GM18520 (cell line): ENCODE measurements around the gene C19orf38.
"Not testable (repeated sequence)": the region's sequence is repeated elsewhere in the genome, so short reads cannot be mapped to it uniquely, and the experiment has no call there.

Experiments
- ATAC-seq: cut with Tn5 transposase; IDR thresholded peaks from one replicate; pipeline ENCODE4 v1.9.1; 2021; ENCODE audit not compliant: unreplicated experiment

Gene C19orf38

GRCh38 chr19:10846500-10847202, 1.6 kb upstream of the C19orf38 start:
- no peak for ATAC-seq

- ATAC-seq, result no peak
Observed at GRCh38 chr19:10850631-10851030, 2.4 kb downstream of the C19orf38 start.

- ATAC-seq, result no peak
Observed at GRCh38 chr19:10852098-10852800, 4.0 kb downstream of the C19orf38 start.

- ATAC-seq, result no peak
Observed at GRCh38 chr19:10852941-10853340, 4.7 kb downstream of the C19orf38 start.

- ATAC-seq, result no peak
Observed at GRCh38 chr19:10854350-10855089, 6.3 kb downstream of the C19orf38 start.

- no peak for ATAC-seq
Observed at GRCh38 chr19:10855879-10856522, 7.8 kb downstream of the C19orf38 start.

- not testable (repeated sequence) for ATAC-seq
Observed at GRCh38 chr19:10856899-10857298, 8.7 kb downstream of the C19orf38 start.

- ATAC-seq, result no peak
Observed at GRCh38 chr19:10858204-10858828, 10.1 kb downstream of the C19orf38 start.

- ATAC-seq, result no peak
Observed at GRCh38 chr19:10861103-10861651, 13.0 kb downstream of the C19orf38 start.

GRCh38 chr19:10862561-10863106, 14.4 kb downstream of the C19orf38 start:
- no peak for ATAC-seq

GRCh38 chr19:10863107-10863717, 15.0 kb downstream of the C19orf38 start:
- ATAC-seq, result no peak

GRCh38 chr19:10864538-10864899, 16.3 kb downstream of the C19orf38 start:
- ATAC-seq, result no peak

GRCh38 chr19:10866495-10866894, 18.3 kb downstream of the C19orf38 start:
- ATAC-seq, result no peak

GRCh38 chr19:10868872-10869547, 20.8 kb downstream of the C19orf38 start:
- no peak for ATAC-seq

GRCh38 chr19:10869872-10870311, 21.7 kb downstream of the C19orf38 start:
- not testable (repeated sequence) for ATAC-seq

- ATAC-seq, result no peak
Observed at GRCh38 chr19:10870501-10870954, 22.3 kb downstream of the C19orf38 start.

GRCh38 chr19:10870955-10871603, 22.9 kb downstream of the C19orf38 start, which contains the start of gene CARM1:
Gene CARM1 (plus strand): TSS chr19:10871553. CDS start chr19:10871703, 150 bp downstream.
- peak; percentile 67 for ATAC-seq

GRCh38 chr19:10871711-10872545, 23.7 kb downstream of the C19orf38 start:
- ATAC-seq, result peak; percentile 3
